PC-9 (cell line): Measurements from ENCODE around the gene CELSR2.

Experiments
- CTCF ChIP-seq: fragments of 200-600 bp; sonication (generic); conservative IDR thresholded peaks from 2 replicates; pipeline ENCODE4 v1.6.1; 2017; ENCODE audit warnings: mixed run types, antibody characterized with exemption, mild to moderate bottlenecking, moderate library complexity
- EZH2 ChIP-seq: fragments of 200-600 bp; sonication (generic); IDR thresholded peaks from 2 replicates; pipeline ENCODE4 v1.8.0; 2017; ENCODE audit warnings: antibody characterized with exemption, low read depth

DNA sequence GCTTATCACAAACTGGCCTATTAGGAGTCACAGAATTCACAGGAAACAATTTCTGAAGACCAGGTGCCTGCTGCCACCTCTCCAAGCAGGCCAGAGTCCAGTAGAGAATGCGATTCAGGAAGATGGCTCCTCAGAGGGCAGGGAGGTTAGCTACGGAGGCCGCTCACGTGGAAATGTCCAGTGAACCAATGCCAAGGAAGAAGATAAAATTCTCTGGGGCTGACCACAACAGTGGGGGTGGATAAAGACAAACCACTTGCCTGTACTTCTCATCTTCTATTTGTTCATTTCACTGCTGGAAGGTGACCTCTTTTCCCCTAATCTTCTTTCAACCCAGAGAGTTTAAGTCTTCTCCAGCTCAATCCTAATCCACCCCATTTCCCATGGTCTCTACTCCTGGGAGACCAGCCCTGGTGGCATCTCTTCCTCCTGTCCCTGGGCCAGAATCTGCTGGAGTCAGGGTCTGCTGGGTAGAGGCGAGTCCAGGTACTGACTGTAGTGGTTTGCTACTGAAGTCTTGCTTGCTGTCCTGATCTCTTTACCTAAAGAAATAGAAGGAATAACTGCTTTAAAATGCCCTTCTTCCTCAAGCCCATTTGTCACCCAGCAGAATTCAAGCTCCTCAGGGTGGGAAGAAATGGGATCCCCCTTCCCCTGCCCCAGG, 30.4 kb downstream of the CELSR2 start:
- no peak for TF ChIP-seq CTCF
- no peak for TF ChIP-seq EZH2
